IMR-90 (cell line): Measurements from ENCODE around the gene TMEM120A. TPM values are rescaled to one million over a fixed set of nuclear protein-coding genes. Genes with fewer than 3 reads are reported as not detected.

Source experiments
- ATAC-seq: fragments of 200-7000 bp; cut with Tn5 transposase; 2 replicates; pipeline ENCODE4 v1.9.1; 2020; ENCODE audit warnings: low read depth, mild to moderate bottlenecking, moderate library complexity
- BruUV-seq: library from RNA; stranded (reverse); fragments of 400-500 nt; replicated peaks from 2 replicates; lab custom pipeline; 2021; lab: Mats Ljungman, UMichigan
- CTCF ChIA-PET: fragments of 300-600 bp; formaldehyde crosslinking; extraction: SDS; loops from one replicate; lab custom pipeline; 2021; ENCODE audit warnings: antibody characterized with exemption; lab: Yijun Ruan, JAX
- POLR2A ChIA-PET: fragments of 300-600 bp; sonication (Branson Sonifier 250); formaldehyde crosslinking; loops from one replicate; lab custom pipeline; 2022; ENCODE audit warnings: antibody characterized with exemption; ENCODE audit not compliant: unreplicated experiment; lab: Charles Lee
- DNase-seq: peaks from one replicate; pipeline ENCODE4 v3.0.0; 2013
- H2AFZ ChIP-seq: replicated peaks from 2 replicates; pipeline ENCODE3; 2013; ENCODE audit warnings: low read length, mild to moderate bottlenecking; ENCODE audit not compliant: poor library complexity
- H2AK5ac ChIP-seq: 2 replicates; pipeline ENCODE4 v1.6.1; 2013; ENCODE audit warnings: low read depth, low read length, inconsistent platforms
- H2AK9ac ChIP-seq: replicated peaks from 2 replicates; pipeline ENCODE3; 2013; ENCODE audit warnings: mild to moderate bottlenecking, low read depth, low read length, moderate library complexity; ENCODE audit not compliant: poor library complexity
- H2BK120ac ChIP-seq: 2 replicates; pipeline ENCODE4 v1.6.1; 2013; ENCODE audit warnings: low read depth, low read length, inconsistent platforms
- H2BK15ac ChIP-seq: 3 replicates; pipeline ENCODE4 v1.6.1; 2013; ENCODE audit warnings: low read depth, low read length, inconsistent platforms
- H2BK20ac ChIP-seq: 2 replicates; pipeline ENCODE4 v1.6.1; 2013; ENCODE audit warnings: low read depth, mild to moderate bottlenecking, inconsistent platforms, low read length, moderate library complexity
- H2BK5ac ChIP-seq: 2 replicates; pipeline ENCODE4 v1.6.1; 2013; ENCODE audit warnings: mild to moderate bottlenecking, low read depth, low read length, inconsistent platforms; ENCODE audit not compliant: poor library complexity, severe bottlenecking
- H3K14ac ChIP-seq: replicated peaks from 2 replicates; pipeline ENCODE4 v1.6.1; 2013; ENCODE audit warnings: low read depth, low read length, inconsistent platforms
- H3K18ac ChIP-seq: 2 replicates; pipeline ENCODE4 v1.6.1; 2013; ENCODE audit warnings: low read depth, low read length, control low read depth
- H3K23ac ChIP-seq: 2 replicates; pipeline ENCODE4 v1.6.1; 2013; ENCODE audit warnings: low read depth, low read length, inconsistent platforms
- H3K27ac ChIP-seq: 2 replicates; pipeline ENCODE4 v1.5.1; 2013; ENCODE audit warnings: mild to moderate bottlenecking, control low read depth, low read length; ENCODE audit not compliant: insufficient read depth
- H3K27me3 ChIP-seq: 2 replicates; pipeline ENCODE4 v1.6.1; 2013; ENCODE audit warnings: low read length; ENCODE audit not compliant: control insufficient read depth, insufficient read depth
- H3K36me3 ChIP-seq: 2 replicates; pipeline ENCODE4 v1.6.1; 2013; ENCODE audit warnings: low read length, mixed read lengths; ENCODE audit not compliant: control insufficient read depth, insufficient read depth
- H3K4ac ChIP-seq: 2 replicates; pipeline ENCODE4 v1.6.1; 2013; ENCODE audit warnings: low read depth, low read length, inconsistent platforms
- H3K4me1 ChIP-seq: 2 replicates; pipeline ENCODE4 v1.6.1; 2013; ENCODE audit warnings: low read length, mixed read lengths; ENCODE audit not compliant: control insufficient read depth, insufficient read depth
- H3K4me2 ChIP-seq: 2 replicates; pipeline ENCODE4 v1.6.1; 2013; ENCODE audit warnings: low read depth, mild to moderate bottlenecking, control low read depth, low read length, moderate library complexity
- H3K4me3 ChIP-seq: 2 replicates; pipeline ENCODE4 v1.5.1; 2013; ENCODE audit warnings: low read depth, mild to moderate bottlenecking, control low read depth, low read length, moderate library complexity; ENCODE audit not compliant: insufficient read depth
- H3K56ac ChIP-seq: 2 replicates; pipeline ENCODE4 v1.6.1; 2013; ENCODE audit warnings: low read length, inconsistent platforms; ENCODE audit not compliant: insufficient read depth; ENCODE audit errors: extremely low read depth
- H3K79me1 ChIP-seq, 2 experiments: 2 replicates each; pipeline ENCODE4 v1.6.1; 2013; ENCODE audit warnings: low read length in 2 of 2, inconsistent platforms in 1 of 2, low read depth in 1 of 2
- H3K9ac ChIP-seq: 2 replicates; pipeline ENCODE4 v1.6.1; 2013; ENCODE audit warnings: low read depth, low read length, control low read depth
- H3K9me1 ChIP-seq: 2 replicates; pipeline ENCODE4 v1.6.1; 2013; ENCODE audit warnings: low read length, inconsistent platforms; ENCODE audit not compliant: insufficient read depth
- H3K9me3 ChIP-seq: 2 replicates; pipeline ENCODE4 v1.6.1; 2013; ENCODE audit warnings: low read length; ENCODE audit not compliant: control insufficient read depth, insufficient read depth
- H4K20me1 ChIP-seq: 2 replicates; pipeline ENCODE4 v1.6.1; 2013; ENCODE audit warnings: low read length, inconsistent platforms; ENCODE audit not compliant: insufficient read depth
- H4K5ac ChIP-seq: 2 replicates; pipeline ENCODE4 v1.6.1; 2013; ENCODE audit warnings: mild to moderate bottlenecking, low read depth, low read length, control low read depth
- H4K8ac ChIP-seq, 2 experiments: 2 replicates each; pipeline ENCODE4 v1.6.1; 2013; ENCODE audit warnings: low read depth in 2 of 2, low read length in 2 of 2, control low read depth in 1 of 2, inconsistent platforms in 1 of 2
- H4K91ac ChIP-seq: 2 replicates; pipeline ENCODE4 v1.6.1; 2013; ENCODE audit warnings: low read depth, low read length, inconsistent platforms; ENCODE audit not compliant: insufficient read depth
- BHLHE40 ChIP-seq: fragments of 150-350 bp; IDR thresholded peaks from 2 replicates; pipeline ENCODE4 v1.6.1; 2016; ENCODE audit warnings: mild to moderate bottlenecking, low read depth, low read length
- CEBPB ChIP-seq: IDR thresholded peaks from 2 replicates; pipeline ENCODE4 v1.6.1; 2012; ENCODE audit warnings: low read depth, low read length, improper control_type of control experiment
- CHD1 ChIP-seq: IDR thresholded peaks from 2 replicates; pipeline ENCODE4 v1.6.1; 2012; ENCODE audit warnings: low read depth, low read length, improper control_type of control experiment
- CTCF ChIP-seq: conservative IDR thresholded peaks from 2 replicates; pipeline ENCODE4 v1.5.1; 2012; ENCODE audit warnings: mild to moderate bottlenecking, low read depth, low read length, improper control_type of control experiment
- ELK1 ChIP-seq: fragments of 150-350 bp; IDR thresholded peaks from 2 replicates; pipeline ENCODE4 v1.6.1; 2016; ENCODE audit warnings: low read depth, mild to moderate bottlenecking, low read length, moderate library complexity, borderline replicate concordance
- FOS ChIP-seq: fragments of 150-350 bp; IDR thresholded peaks from 2 replicates; pipeline ENCODE4 v1.6.1; 2016; ENCODE audit warnings: low read depth, low read length
- MAFK ChIP-seq: IDR thresholded peaks from 2 replicates; pipeline ENCODE4 v1.6.1; 2012; ENCODE audit warnings: low read depth, low read length, improper control_type of control experiment
- MAZ ChIP-seq: IDR thresholded peaks from 2 replicates; pipeline ENCODE4 v1.6.1; 2012; ENCODE audit warnings: low read depth, mild to moderate bottlenecking, low read length, improper control_type of control experiment, moderate library complexity, borderline replicate concordance
- MXI1 ChIP-seq: IDR thresholded peaks from 2 replicates; pipeline ENCODE4 v1.6.1; 2012; ENCODE audit warnings: low read depth, mild to moderate bottlenecking, low read length, moderate library complexity, borderline replicate concordance
- NFE2L2 ChIP-seq: fragments of 150-350 bp; IDR thresholded peaks from 2 replicates; pipeline ENCODE4 v1.6.1; 2016; ENCODE audit warnings: low read depth, mild to moderate bottlenecking, low read length
- POLR2A ChIP-seq: IDR thresholded peaks from 2 replicates; pipeline ENCODE4 v1.6.1; 2012; ENCODE audit warnings: mild to moderate bottlenecking, low read depth, low read length
- RAD21 ChIP-seq: IDR thresholded peaks from 2 replicates; pipeline ENCODE4 v1.6.1; 2012; ENCODE audit warnings: low read length, improper control_type of control experiment
- RCOR1 ChIP-seq: IDR thresholded peaks from 2 replicates; pipeline ENCODE4 v1.6.1; 2012; ENCODE audit warnings: mild to moderate bottlenecking, low read length, improper control_type of control experiment; ENCODE audit not compliant: insufficient replicate concordance
- RFX5 ChIP-seq: IDR thresholded peaks from 2 replicates; pipeline ENCODE4 v1.8.0; 2012; ENCODE audit warnings: low read depth, mild to moderate bottlenecking, low read length, moderate library complexity
- SMC3 ChIP-seq: fragments of 150-350 bp; IDR thresholded peaks from 2 replicates; pipeline ENCODE4 v1.6.1; 2016; ENCODE audit warnings: low read depth, mild to moderate bottlenecking, antibody characterized with exemption, low read length, moderate library complexity
- USF2 ChIP-seq: fragments of 150-350 bp; IDR thresholded peaks from 2 replicates; pipeline ENCODE4 v1.6.1; 2017; ENCODE audit warnings: mild to moderate bottlenecking, antibody characterized with exemption, low read length, low read depth
- WGBS, 2 experiments: methylation state at CpG; one replicate each; pipeline versions ENCODE4 v1.1.5 to v1.1.7; 2013; ENCODE audit warnings: missing lambda C conversion rate in 2 of 2; ENCODE audit not compliant: insufficient read length in 1 of 2; ENCODE audit errors: extremely low coverage in 2 of 2; 5-methylcytosine and 5-hydroxymethylcytosine counted together
- dilution Hi-C: fragments of 300-500 bp; cut with HindIII; formaldehyde crosslinking; loops from one replicate; pipeline ENCODE4 v1.14.3; 2018; ENCODE audit warnings: low sequenced_read_pairs; ENCODE audit not compliant: unreplicated experiment
- in situ Hi-C: fragments of 300-500 bp; cut with MboI; formaldehyde crosslinking; loops from 3 replicates; pipeline ENCODE4 v1.14.3; 2019; ENCODE audit warnings: low sequenced_read_pairs, inconsistent platforms, mixed read lengths
- intact Hi-C: fragments of 100-400 bp; cut with micrococcal nuclease; formaldehyde crosslinking; loops from 2 replicates; pipeline ENCODE4 v1.10.0; 2022
- polyA plus RNA-seq, 3 experiments: library from polyadenylated mRNA; depleted of rRNA; stranded (reverse); fragments of >200 nt; gene quantifications; 2 replicates each; pipeline ENCODE4 v1.2.3, GENCODE V29; 2012; ENCODE audit warnings: low replicate concordance in 1 of 3
- total RNA-seq: library from RNA; depleted of rRNA; stranded (reverse); fragments of >200 nt; gene quantifications from 2 replicates; pipeline ENCODE4 v1.2.3, GENCODE V29; 2012

Gene TMEM120A
- total and polyA plus RNA-seq, 2 of the 4 experiments (the other 2 are of a cell fraction) = 32.1 to 39.3 TPM

GRCh38 chr7:75992083-75992755, 2.2 kb downstream of the TMEM120A start:
- no peak overlapping the region for H3K4me2 ChIP-seq
- no peak overlapping the region for H4K91ac ChIP-seq
- no peak overlapping the region for H2BK120ac ChIP-seq
- no peak for DNase-seq
- intact Hi-C loops (no loop called here), in situ Hi-C loops (no loop called here), dilution Hi-C loops (no loop called here)
- no peaks in the 10 kb centered on the region for H3K9me3 ChIP-seq
- ATAC-seq = no peak
- no peak overlapping the region for H2BK5ac ChIP-seq
- H3K4me1 ChIP-seq = peaks cover 15% of the 10 kb centered on the region
- ChIA-PET POLR2A (no interaction called here), CTCF (no interaction called here)
- no peak overlapping the region for H3K9ac ChIP-seq
- peaks cover 17% of the 10 kb centered on the region for H3K36me3 ChIP-seq
- H2AK5ac ChIP-seq = no peak overlapping the region
- H4K5ac ChIP-seq = no peak overlapping the region
- no CpG with 5 or more reads among the region's 20 CpGs for WGBS, 2 experiments
- H3K14ac ChIP-seq = no peak overlapping the region
- H3K4me3 ChIP-seq = no peak overlapping the region
- H3K23ac ChIP-seq = no peak overlapping the region
- H3K18ac ChIP-seq = no peak overlapping the region
- no peak overlapping the region for H2AFZ ChIP-seq
- no peak overlapping the region for H2BK15ac ChIP-seq
- H3K9me1 ChIP-seq = peaks cover 6% of the 10 kb centered on the region; the same call in 1 of the 2 replicates
- H4K8ac ChIP-seq = no peak overlapping the region
- peaks cover 4 to 22% of the 10 kb centered on the region in 2 experiments; a peak in 3 of 4 replicates for H3K79me1 ChIP-seq
- no peak overlapping the region for H2AK9ac ChIP-seq
- peaks cover 4% of the 10 kb centered on the region; the same call in 1 of the 2 replicates for H4K20me1 ChIP-seq
- no peak overlapping the region for H3K56ac ChIP-seq
- H2BK20ac ChIP-seq = no peak overlapping the region
- H3K27me3 ChIP-seq = no peaks in the 10 kb centered on the region
- H3K4ac ChIP-seq = no peak overlapping the region
- TF ChIP-seq BHLHE40 (no peak), CTCF (no peak), NFE2L2 (no peak), CHD1 (no peak), USF2 (no peak), RAD21 (no peak), CEBPB (no peak), FOS (no peak), RFX5 (no peak), MAFK (no peak), MXI1 (no peak), SMC3 (no peak), RCOR1 (no peak), POLR2A (no peak), ELK1 (no peak), MAZ (no peak)
- no peak overlapping the region for H3K27ac ChIP-seq
- BruUV-seq = no TSS peak
